Kidney (tissue), 11 donors: ENCODE data around the gene AGAP9. TPM values are rescaled to one million over a fixed set of nuclear protein-coding genes. Genes with fewer than 3 reads are reported as not detected.
A peak's percentile ranks its signal among the peaks of the same experiment; 100 is the strongest.
"Not testable (repeated sequence)": the region's sequence is repeated elsewhere in the genome, so short reads cannot be mapped to it uniquely, and the experiment has no call there.

Source experiments
- DNase-seq, 5 donors: peaks; one replicate each; pipeline ENCODE4 v3.0.0-alpha.2; 2013 to 2020
- FAIRE-seq: peaks from 2 replicates; lab custom pipeline; 2012; peaks lifted over from hg19 to GRCh38; lab: Jason Lieb, UNC
- H3K27ac ChIP-seq, 2 donors: one replicate each; pipeline ENCODE4 v1.7.0; 2013; ENCODE audit warnings: low read depth in 2 of 2, low read length in 2 of 2, inconsistent platforms in 1 of 2
- H3K27me3 ChIP-seq: one replicate; pipeline ENCODE4 v1.7.1; 2013; ENCODE audit warnings: low read length, inconsistent platforms; ENCODE audit not compliant: control insufficient read depth, insufficient read depth
- H3K36me3 ChIP-seq, 3 donors: one replicate each; pipeline versions ENCODE4 v1.7.0 to v1.7.1; 2013; ENCODE audit warnings: low read length in 3 of 3, control low read depth in 1 of 3, inconsistent platforms in 1 of 3; ENCODE audit not compliant: insufficient read depth in 3 of 3, control insufficient read depth in 2 of 3
- H3K4me1 ChIP-seq, 3 donors: one replicate each; pipeline versions ENCODE4 v1.7.0 to v1.7.1; 2013; ENCODE audit warnings: low read length in 3 of 3, inconsistent platforms in 1 of 3, low read depth in 1 of 3; ENCODE audit not compliant: control insufficient read depth in 2 of 3, insufficient read depth in 2 of 3
- H3K4me3 ChIP-seq, 3 donors: one replicate each; pipeline versions ENCODE4 v1.7.0 to v1.8.1; 2013; ENCODE audit warnings: low read length in 3 of 3, control low read depth in 1 of 3, inconsistent platforms in 1 of 3
- H3K9ac ChIP-seq, 3 donors: one replicate each; pipeline versions ENCODE4 v1.7.0 to v1.7.1; 2013; ENCODE audit warnings: low read length in 3 of 3, control low read depth in 1 of 3, inconsistent platforms in 1 of 3
- H3K9me3 ChIP-seq, 3 donors: one replicate each; pipeline versions ENCODE4 v1.7.0 to v1.7.1; 2013; ENCODE audit warnings: low read length in 3 of 3, control low read depth in 1 of 3, inconsistent platforms in 1 of 3; ENCODE audit not compliant: control insufficient read depth in 2 of 3, insufficient read depth in 1 of 3
- intact Hi-C: fragments of 100-400 bp; cut with DNase I; formaldehyde crosslinking; loops from one replicate; pipeline ENCODE4 v1.11.1; 2022
- polyA plus RNA-seq: library from polyadenylated mRNA; stranded (reverse); fragments of 350-450 nt; fragmentation: Illumina TruSeq; extraction: RNeasy Lipid Tissue Mini Kit (QIAGEN cat#74804); gene quantifications from one replicate; pipeline ENCODE4 v1.2.3, GENCODE V29; 2014; ENCODE audit warnings: low read depth, low replicate concordance; ENCODE audit not compliant: insufficient read depth
- total RNA-seq: library from RNA; stranded (reverse); fragmentation: NEBNext Ultra II Directional; extraction: Animal tissue kit (Norgen Biotek cat#: 25700); gene quantifications from one replicate; pipeline ENCODE4 v1.2.1, GENCODE V29; 2021
- donor health status: control.
- donor health status: control.
- donor health status: DM: yes; HTN: yes; CAD: no.
- donor health status: Normal renal cell carcinoma (clear cell type).

Gene AGAP9
- total and polyA plus RNA-seq, 2 donors from 2014 or later = 9.1 to 10.3 TPM

- FAIRE-seq, H3K9me3 ChIP-seq, H3K27ac ChIP-seq, H3K4me3 ChIP-seq, H3K9ac ChIP-seq, H3K36me3 ChIP-seq, H3K4me1 ChIP-seq, intact Hi-C loops, H3K27me3 ChIP-seq: not testable (repeated sequence)
- peak; percentile 43 to 78 (median 45) for DNase-seq
These were observed 37.0 kb upstream of the AGAP9 start for GRCh38 chr10:47560452-47560851.

GRCh38 chr10:47559718-47560308, 36.4 kb upstream of the AGAP9 start:
- H3K9ac ChIP-seq, FAIRE-seq, H3K27ac ChIP-seq, H3K4me3 ChIP-seq, H3K36me3 ChIP-seq, H3K4me1 ChIP-seq, intact Hi-C loops, H3K9me3 ChIP-seq, H3K27me3 ChIP-seq: not testable (repeated sequence)
- peak in 2 of 5 donors; percentile 26 to 28 for DNase-seq

GRCh38 chr10:47558109-47558508, 34.7 kb upstream of the AGAP9 start:
- H3K27me3 ChIP-seq, FAIRE-seq, intact Hi-C loops, H3K9ac ChIP-seq, H3K4me1 ChIP-seq, H3K9me3 ChIP-seq, H3K27ac ChIP-seq, H3K4me3 ChIP-seq, H3K36me3 ChIP-seq: not testable (repeated sequence)
- peak in 1 of 5 donors; percentile 18 for DNase-seq

GRCh38 chr10:47557616-47558015, 34.2 kb upstream of the AGAP9 start:
- H3K27ac ChIP-seq, H3K4me3 ChIP-seq, H3K4me1 ChIP-seq, FAIRE-seq, H3K36me3 ChIP-seq, H3K9me3 ChIP-seq, H3K9ac ChIP-seq, DNase-seq, intact Hi-C loops, H3K27me3 ChIP-seq: not testable (repeated sequence)

DNA sequence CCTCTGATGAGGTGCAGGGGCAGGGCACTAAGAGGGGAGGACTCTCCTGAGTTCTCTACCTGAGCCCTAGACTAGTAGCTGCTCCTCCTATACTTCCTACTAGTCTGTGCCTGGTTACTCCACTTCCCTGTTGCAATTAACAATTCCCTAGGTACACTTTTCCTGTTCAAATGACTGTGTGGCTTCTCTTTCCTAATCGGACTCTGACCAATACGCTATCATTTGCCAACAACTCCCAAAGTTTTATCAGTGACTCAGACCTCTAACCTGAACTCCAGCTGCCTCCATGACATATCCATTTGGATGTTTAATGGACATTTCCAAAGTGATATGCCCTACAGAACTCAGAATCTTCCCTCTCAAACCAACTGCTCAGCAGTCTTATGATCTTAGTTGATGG, 31.9 kb upstream of the AGAP9 start:
- H3K4me3 ChIP-seq, DNase-seq: not testable (repeated sequence)

GRCh38 chr10:47554552-47554951, 31.1 kb upstream of the AGAP9 start:
- H3K9ac ChIP-seq, intact Hi-C loops, H3K4me1 ChIP-seq, FAIRE-seq, H3K27me3 ChIP-seq, H3K9me3 ChIP-seq, H3K36me3 ChIP-seq, H3K27ac ChIP-seq, DNase-seq, H3K4me3 ChIP-seq: not testable (repeated sequence)

More for the DNA sequence above, 31.9 kb upstream of the AGAP9 start:
- H3K36me3 ChIP-seq, H3K9me3 ChIP-seq, intact Hi-C loops, H3K4me1 ChIP-seq, H3K27ac ChIP-seq, FAIRE-seq, H3K27me3 ChIP-seq, H3K9ac ChIP-seq: not testable (repeated sequence)

DNA sequence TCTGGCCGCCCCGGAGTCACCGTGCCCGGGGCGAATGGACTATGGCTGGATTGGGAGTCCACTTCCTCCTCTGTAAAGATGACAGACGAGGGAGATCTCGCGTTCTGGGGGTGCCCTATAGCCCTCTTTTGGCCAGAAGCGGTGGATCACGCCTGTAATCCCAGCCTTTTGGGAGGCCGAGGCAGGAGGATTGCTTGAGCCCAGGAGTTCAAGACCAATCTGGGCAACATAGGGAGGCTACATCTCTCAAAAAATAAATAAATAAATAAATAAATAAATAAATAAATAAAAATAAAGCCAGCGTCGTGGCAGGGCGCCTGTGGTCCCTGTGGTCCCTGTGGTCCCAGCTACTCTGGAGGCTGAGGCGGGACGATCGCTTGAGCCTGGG, 30.4 kb upstream of the AGAP9 start:
- H3K27ac ChIP-seq, H3K36me3 ChIP-seq, H3K27me3 ChIP-seq, H3K4me1 ChIP-seq, FAIRE-seq, intact Hi-C loops, H3K9me3 ChIP-seq: not testable (repeated sequence)
- Histone ChIP-seq H3K4me3 (peak overlapping the region; percentile 48 to 75 (median 56)), H3K9ac (peak overlapping the region in 1 of 3 donors; percentile 40)
- DNase-seq = peak in 2 of 5 donors; percentile 18 to 52

GRCh38 chr10:47553214-47553859, 29.9 kb upstream of the AGAP9 start:
- intact Hi-C loops = not testable (repeated sequence)

More at GRCh38 chr10:47553214-47553859, 29.9 kb upstream of the AGAP9 start:
- H3K4me3 ChIP-seq = peak overlapping the region; percentile 75 to 83 (median 80)
- H3K4me1 ChIP-seq, FAIRE-seq, H3K9me3 ChIP-seq, H3K36me3 ChIP-seq, H3K27me3 ChIP-seq: not testable (repeated sequence)
- H3K9ac ChIP-seq = peak overlapping the region; percentile 60 to 81 (median 61)
- DNase-seq = peak; percentile 92 to 95 (median 94)
- peak overlapping the region; percentile 76 to 83 for H3K27ac ChIP-seq
